ENCODE measurements around the gene TBCD.

DNA sequence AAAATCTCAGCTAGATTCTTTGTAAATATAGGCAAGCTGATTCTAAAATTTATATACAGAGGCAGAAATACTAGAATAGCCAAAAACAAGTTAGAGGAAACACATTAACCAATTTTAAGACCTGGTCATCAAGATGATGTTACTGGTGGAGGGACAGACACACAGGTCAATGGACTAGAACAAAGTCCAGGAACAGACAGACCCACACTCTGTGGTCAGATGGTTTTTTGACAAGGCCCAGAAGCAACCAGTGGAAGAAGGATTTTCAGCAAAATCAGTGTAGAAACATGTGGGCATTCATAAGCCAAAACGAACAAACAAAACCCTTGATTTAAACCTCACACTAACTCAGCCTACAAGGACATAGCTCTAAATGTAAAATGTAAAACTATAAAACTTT lies 227.9 kb downstream of the TBCD start:
- TF ChIP-seq, protein P1, sequence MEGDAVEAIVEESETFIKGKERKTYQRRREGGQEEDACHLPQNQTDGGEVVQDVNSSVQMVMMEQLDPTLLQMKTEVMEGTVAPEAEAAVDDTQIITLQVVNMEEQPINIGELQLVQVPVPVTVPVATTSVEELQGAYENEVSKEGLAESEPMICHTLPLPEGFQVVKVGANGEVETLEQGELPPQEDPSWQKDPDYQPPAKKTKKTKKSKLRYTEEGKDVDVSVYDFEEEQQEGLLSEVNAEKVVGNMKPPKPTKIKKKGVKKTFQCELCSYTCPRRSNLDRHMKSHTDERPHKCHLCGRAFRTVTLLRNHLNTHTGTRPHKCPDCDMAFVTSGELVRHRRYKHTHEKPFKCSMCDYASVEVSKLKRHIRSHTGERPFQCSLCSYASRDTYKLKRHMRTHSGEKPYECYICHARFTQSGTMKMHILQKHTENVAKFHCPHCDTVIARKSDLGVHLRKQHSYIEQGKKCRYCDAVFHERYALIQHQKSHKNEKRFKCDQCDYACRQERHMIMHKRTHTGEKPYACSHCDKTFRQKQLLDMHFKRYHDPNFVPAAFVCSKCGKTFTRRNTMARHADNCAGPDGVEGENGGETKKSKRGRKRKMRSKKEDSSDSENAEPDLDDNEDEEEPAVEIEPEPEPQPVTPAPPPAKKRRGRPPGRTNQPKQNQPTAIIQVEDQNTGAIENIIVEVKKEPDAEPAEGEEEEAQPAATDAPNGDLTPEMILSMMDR (IDR thresholded peaks at IDR 0.05; ENCODE audit: low read depth, low read length), result no peak
- TF ChIP-seq, protein P2, sequence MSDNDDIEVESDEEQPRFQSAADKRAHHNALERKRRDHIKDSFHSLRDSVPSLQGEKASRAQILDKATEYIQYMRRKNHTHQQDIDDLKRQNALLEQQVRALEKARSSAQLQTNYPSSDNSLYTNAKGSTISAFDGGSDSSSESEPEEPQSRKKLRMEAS (IDR thresholded peaks at IDR 0.05; ENCODE audit: low read depth, low read length), result no peak

All from NB4 (cell line).